Airway epithelial cell (primary cell): ENCODE results near the gene ECI2. TPM values are rescaled to one million over a fixed set of nuclear protein-coding genes. Genes with fewer than 3 reads are reported as not detected.

Source experiments
- total RNA-seq: library from RNA; depleted of rRNA; stranded (reverse); fragments of >200 nt; gene quantifications from 2 replicates; pipeline ENCODE4 v1.2.3, GENCODE V29; 2015

ECI2 gene
- 39.0 and 44.2 TPM in 2 replicates for total RNA-seq

GRCh38 chr6:4134841-4135664, at the start of gene ECI2:
ECI2 (minus strand) TSS chr6:4135575; CDS start chr6:4135560, 15 bp downstream.

GRCh38 chr6:4078691-4079471, 56.5 kb downstream of the ECI2 start, which contains the start of gene FAM217A:
FAM217A (minus strand) TSS chr6:4079137; CDS start chr6:4077414, 1,723 bp downstream.

Other genes starting within 250 kb of the ECI2 start
- gene FAM217A, start 56.4 kb downstream of the ECI2 start, total RNA-seq: not detected in 2 replicates